Endothelial cell (in vitro differentiated cells): ENCODE results near the gene MYO7A. TPM values are rescaled to one million over a fixed set of nuclear protein-coding genes. Genes with fewer than 3 reads are reported as not detected.

ENCODE experiments used
- DNase-seq: peaks from one replicate; pipeline ENCODE4 v3.0.0; 2021; ENCODE audit warnings: low spot score
- H3K27ac Mint-ChIP-seq: one replicate; pipeline ENCODE4 v1.8.0; 2021; ENCODE audit warnings: mixed read lengths, inconsistent platforms; ENCODE audit not compliant: unreplicated experiment
- H3K27me3 Mint-ChIP-seq: one replicate; pipeline ENCODE4 v1.8.0; 2021; ENCODE audit warnings: mild to moderate bottlenecking, moderate library complexity, mixed read lengths, inconsistent platforms; ENCODE audit not compliant: unreplicated experiment
- H3K36me3 Mint-ChIP-seq: one replicate; pipeline ENCODE4 v1.8.0; 2021; ENCODE audit warnings: mild to moderate bottlenecking, low read depth, mixed read lengths, inconsistent platforms; ENCODE audit not compliant: unreplicated experiment
- H3K4me1 Mint-ChIP-seq: one replicate; pipeline ENCODE4 v1.8.0; 2021; ENCODE audit warnings: mild to moderate bottlenecking, mixed read lengths, inconsistent platforms; ENCODE audit not compliant: unreplicated experiment
- H3K4me3 Mint-ChIP-seq: one replicate; pipeline ENCODE4 v1.8.0; 2021; ENCODE audit warnings: mild to moderate bottlenecking, mixed read lengths, inconsistent platforms; ENCODE audit not compliant: unreplicated experiment
- H3K9me3 Mint-ChIP-seq: one replicate; pipeline ENCODE4 v1.8.0; 2021; ENCODE audit warnings: mixed read lengths, inconsistent platforms; ENCODE audit not compliant: unreplicated experiment
- CTCF ChIP-seq: fragments of 200-600 bp; sonication (generic); IDR thresholded peaks from one replicate; pipeline ENCODE4 v1.5.0; 2021; ENCODE audit warnings: antibody characterized with exemption; ENCODE audit not compliant: unreplicated experiment
- total RNA-seq: library from RNA; stranded (reverse); fragmentation: NEBNext Ultra II Directional; extraction: Animal tissue kit (Norgen Biotek cat#: 25700); gene quantifications from one replicate; pipeline ENCODE4 v1.2.1, GENCODE V29; 2021; ENCODE audit not compliant: unreplicated experiment

MYO7A gene
- total RNA-seq, 1 donor from 2014 or later: 18.3 TPM

GRCh38 chr11:77186302-77186701 lies 58.3 kb downstream of the MYO7A start:
- H3K4me1 Mint-ChIP-seq: no peaks in the 10 kb centered on the region
- H3K9me3 Mint-ChIP-seq: no peaks in the 10 kb centered on the region
- DNase-seq: no peak
- no peak overlapping the region for H3K4me3 Mint-ChIP-seq
- H3K27me3 Mint-ChIP-seq: peaks cover 7% of the 10 kb centered on the region
- no peak for TF ChIP-seq CTCF
- peaks cover 8% of the 10 kb centered on the region for H3K36me3 Mint-ChIP-seq
- H3K27ac Mint-ChIP-seq: no peak overlapping the region

- no peak for TF ChIP-seq CTCF
- peaks cover 7% of the 10 kb centered on the region for H3K36me3 Mint-ChIP-seq
Observed at GRCh38 chr11:77187111-77187750, 59.2 kb downstream of the MYO7A start.

GRCh38 chr11:77187776-77188632 lies 60.0 kb downstream of the MYO7A start:
- H3K36me3 Mint-ChIP-seq: peaks cover 5% of the 10 kb centered on the region
- peak; percentile 80 for TF ChIP-seq CTCF
- no peaks in the 10 kb centered on the region for H3K4me1 Mint-ChIP-seq
- H3K27me3 Mint-ChIP-seq: peaks cover 7% of the 10 kb centered on the region
- H3K4me3 Mint-ChIP-seq: no peak overlapping the region
- H3K27ac Mint-ChIP-seq: no peak overlapping the region
- no peaks in the 10 kb centered on the region for H3K9me3 Mint-ChIP-seq
- DNase-seq: peak; percentile 79

More at GRCh38 chr11:77187111-77187750, 59.2 kb downstream of the MYO7A start:
- DNase-seq: no peak
- Mint-ChIP-seq H3K4me3 (no peak overlapping the region), H3K9me3 (no peaks in the 10 kb centered on the region), H3K4me1 (no peaks in the 10 kb centered on the region), H3K27ac (no peak overlapping the region), H3K27me3 (peaks cover 7% of the 10 kb centered on the region)

DNA sequence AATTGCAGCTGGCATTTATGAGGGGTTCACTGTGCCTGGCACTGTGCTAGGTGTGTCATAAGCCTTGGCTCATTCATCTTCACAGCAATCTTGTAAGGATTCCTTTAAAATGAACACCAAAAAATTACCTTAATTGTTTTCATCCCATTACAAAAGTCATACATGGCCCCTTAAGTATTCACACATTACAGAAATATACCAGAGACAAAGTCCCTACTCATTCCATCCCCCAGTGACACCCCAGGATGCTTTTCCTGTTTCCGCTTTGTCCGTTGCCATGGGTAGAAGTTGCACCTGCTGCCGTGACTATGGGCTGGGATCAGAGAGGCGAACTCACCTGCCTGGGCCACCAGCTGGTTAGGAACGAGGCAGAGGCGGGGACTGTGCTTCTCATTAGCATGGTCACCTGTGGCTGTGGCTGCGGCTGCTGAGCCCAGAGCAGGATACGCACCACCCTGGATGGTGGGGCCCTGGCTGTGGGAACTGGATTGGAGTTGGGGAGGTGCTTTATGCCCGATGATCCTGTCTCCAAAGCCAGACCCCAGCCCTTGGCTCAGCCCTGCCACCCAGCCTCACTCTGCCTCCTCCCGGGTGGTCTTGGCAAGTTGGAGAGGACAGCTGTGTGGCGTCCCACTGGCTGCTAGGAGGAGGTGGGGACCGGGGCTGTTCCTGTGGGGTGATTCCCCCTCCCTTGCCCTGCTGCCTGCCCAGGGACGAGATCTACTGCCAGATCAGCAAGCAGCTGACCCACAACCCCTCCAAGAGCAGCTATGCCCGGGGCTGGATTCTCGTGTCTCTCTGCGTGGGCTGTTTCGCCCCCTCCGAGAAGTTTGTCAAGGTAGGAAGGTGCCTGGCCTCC lies 60.8 kb downstream of the MYO7A start:
- H3K27ac Mint-ChIP-seq: no peak overlapping the region
- no peaks in the 10 kb centered on the region for H3K9me3 Mint-ChIP-seq
- TF ChIP-seq CTCF: no peak
- no peak overlapping the region for H3K4me3 Mint-ChIP-seq
- no peaks in the 10 kb centered on the region for H3K4me1 Mint-ChIP-seq
- H3K27me3 Mint-ChIP-seq: peaks cover 7% of the 10 kb centered on the region
- H3K36me3 Mint-ChIP-seq: peaks cover 5% of the 10 kb centered on the region
- no peak for DNase-seq
